Measurements from ENCODE around the gene SVIL.
"Not testable (repeated sequence)": the region's sequence is repeated elsewhere in the genome, so short reads cannot be mapped to it uniquely, and the experiment has no call there.

Gene SVIL

DNA sequence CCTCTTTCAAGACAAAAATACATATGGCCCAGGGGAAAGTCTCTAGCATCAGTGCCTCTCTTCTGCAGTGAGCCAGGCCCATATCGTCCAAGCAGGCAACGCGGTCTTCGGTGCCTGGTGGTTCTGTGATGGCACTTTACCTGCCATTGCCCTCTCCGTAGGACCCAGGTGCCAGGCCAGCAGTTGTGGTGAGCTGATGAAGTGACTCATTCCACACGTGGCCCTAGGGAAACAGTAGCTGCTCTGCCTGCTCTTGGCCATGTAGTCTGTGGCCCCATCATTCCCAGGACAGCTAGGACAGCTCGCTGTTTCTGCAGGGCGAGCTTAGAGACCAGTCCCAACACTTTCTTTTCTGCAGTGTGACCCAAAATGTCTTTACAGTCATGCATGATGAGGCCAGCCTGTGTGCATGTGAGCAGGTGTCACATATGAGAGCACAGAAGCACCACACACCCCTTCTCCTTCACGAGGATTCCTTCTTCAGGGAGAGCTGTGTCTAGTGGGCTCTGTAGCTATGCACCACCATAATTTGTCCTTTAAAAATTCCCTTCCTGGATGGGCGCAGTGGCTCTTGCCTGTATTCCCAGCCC lies 39.0 kb downstream of the SVIL start:
- TF ChIP-seq, protein P1, sequence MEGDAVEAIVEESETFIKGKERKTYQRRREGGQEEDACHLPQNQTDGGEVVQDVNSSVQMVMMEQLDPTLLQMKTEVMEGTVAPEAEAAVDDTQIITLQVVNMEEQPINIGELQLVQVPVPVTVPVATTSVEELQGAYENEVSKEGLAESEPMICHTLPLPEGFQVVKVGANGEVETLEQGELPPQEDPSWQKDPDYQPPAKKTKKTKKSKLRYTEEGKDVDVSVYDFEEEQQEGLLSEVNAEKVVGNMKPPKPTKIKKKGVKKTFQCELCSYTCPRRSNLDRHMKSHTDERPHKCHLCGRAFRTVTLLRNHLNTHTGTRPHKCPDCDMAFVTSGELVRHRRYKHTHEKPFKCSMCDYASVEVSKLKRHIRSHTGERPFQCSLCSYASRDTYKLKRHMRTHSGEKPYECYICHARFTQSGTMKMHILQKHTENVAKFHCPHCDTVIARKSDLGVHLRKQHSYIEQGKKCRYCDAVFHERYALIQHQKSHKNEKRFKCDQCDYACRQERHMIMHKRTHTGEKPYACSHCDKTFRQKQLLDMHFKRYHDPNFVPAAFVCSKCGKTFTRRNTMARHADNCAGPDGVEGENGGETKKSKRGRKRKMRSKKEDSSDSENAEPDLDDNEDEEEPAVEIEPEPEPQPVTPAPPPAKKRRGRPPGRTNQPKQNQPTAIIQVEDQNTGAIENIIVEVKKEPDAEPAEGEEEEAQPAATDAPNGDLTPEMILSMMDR (conservative IDR thresholded peaks at IDR 0.05; ENCODE audit: low read depth, low read length) = no peak
- DNase-seq (ENCODE audit: low read depth) = no peak
- H3K4me3 ChIP-seq (ENCODE audit: low read depth, low read length) = no peak overlapping the region

DNA sequence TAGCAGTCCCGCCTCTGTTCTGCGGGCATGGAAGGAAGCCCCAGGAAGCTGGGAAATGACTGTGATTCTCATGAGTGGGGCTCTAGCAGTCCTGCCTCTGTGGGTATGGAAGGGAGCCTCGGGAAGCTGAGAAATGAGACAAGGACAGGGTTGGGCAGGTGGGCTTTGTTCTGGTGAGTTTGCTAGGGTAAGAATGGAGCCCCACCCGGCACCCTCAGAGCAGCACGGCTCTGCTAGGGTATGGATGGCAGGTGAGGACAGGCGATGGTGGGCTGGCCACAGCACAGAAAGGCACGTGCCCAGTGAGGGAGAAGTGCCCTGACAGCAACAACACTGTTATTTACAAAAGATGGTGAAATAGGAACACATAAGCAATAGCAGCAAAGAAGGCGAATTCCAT lies 39.6 kb downstream of the SVIL start:
- no peak for DNase-seq (ENCODE audit: low read depth)
- H3K4me3 ChIP-seq (ENCODE audit: low read depth, low read length) = no peak overlapping the region
- TF ChIP-seq, protein P1 (conservative IDR thresholded peaks at IDR 0.05; ENCODE audit: low read depth, low read length) = no peak

DNA sequence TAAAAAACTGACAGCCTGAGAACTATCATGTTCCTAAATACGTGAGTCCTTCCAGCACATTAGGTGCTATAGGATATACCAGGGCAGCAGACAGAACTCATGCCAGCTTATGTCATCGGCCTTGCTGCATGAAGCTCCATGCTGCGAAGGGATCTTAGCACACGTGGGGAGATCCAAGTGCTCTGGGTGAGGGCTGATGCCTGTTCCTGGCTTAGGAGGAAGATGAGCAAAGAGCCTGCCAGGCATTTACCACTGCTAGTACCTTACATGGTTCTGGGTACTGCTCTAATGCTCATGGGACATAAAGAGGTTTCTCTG lies 43.2 kb downstream of the SVIL start:
- TF ChIP-seq, protein P1 (conservative IDR thresholded peaks at IDR 0.05; ENCODE audit: low read depth, low read length) = no peak
- DNase-seq (ENCODE audit: low read depth) = no peak
- H3K4me3 ChIP-seq (ENCODE audit: low read depth, low read length) = no peak overlapping the region

DNA sequence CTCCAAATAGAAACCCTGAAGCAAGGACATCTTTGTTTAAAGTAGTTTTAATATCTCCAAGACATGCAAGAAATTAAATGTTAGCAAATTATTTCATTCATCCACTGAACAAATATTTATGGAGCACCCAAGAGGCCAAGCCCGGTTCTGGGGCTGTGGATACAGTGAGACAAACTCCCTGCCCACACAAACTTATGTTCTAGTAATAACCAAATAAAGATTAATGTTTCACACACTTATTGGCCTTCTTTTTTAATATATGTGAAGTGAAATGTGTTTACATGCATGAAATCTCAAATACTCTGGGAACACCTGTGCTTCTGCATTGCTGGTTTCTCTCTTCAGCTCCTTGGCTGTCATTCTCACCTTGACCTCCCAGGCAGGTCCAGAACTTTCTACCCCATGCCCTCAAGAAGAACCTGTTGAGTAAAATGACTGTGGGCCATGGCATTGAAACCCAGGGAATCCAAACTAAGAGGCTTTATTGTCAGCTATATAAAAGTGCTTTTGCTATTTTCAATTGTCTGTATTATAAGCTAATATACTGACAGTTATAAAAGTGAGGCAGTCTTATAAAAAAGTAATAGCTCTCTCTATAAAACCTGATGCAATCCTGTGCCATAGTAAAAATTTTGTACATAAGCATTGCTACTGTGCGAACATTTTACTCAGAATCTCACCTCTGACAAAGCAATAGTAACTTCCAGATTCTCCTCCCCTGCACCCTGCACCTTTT lies 43.7 kb downstream of the SVIL start:
- H3K4me3 ChIP-seq (ENCODE audit: low read depth, low read length) = no peak overlapping the region
- TF ChIP-seq, protein P1 (conservative IDR thresholded peaks at IDR 0.05; ENCODE audit: low read depth, low read length) = no peak
- no peak for DNase-seq (ENCODE audit: low read depth)

DNA sequence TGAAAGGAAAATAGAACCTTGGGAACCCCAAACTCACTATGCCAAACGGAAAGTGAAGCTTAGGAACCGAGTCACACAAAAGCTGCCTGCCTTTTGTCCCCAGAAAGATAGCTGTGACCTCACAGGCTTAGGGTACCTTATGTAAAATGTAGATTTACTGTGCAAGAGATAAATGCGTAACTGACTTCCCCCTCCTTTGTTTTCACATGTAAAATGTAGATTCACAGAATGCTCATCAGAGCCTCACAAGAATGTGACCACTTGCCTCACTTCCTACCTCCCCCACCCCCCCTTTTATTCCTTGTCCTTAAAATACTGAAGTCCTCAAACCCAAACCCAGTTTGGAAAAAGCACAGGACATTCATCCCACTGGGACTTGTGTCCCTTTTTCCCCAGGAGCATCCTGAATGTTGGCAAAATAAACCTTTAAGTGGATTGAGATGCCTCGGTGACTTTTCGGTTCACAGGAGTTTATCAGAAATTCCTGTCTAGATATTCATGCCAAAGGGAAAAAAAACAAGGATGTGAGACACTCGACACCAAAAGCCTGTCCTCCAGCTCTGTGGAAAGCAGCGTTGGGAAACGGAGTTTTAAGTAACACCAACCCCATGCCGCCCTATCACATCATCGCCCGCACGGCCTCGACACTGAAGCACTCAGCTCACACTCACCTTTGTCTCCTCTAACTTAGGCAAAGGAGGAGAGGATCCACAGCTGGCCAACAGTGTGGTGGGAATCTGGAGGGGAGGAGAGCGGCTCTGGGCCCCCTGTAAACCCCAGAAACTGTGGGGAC lies 45.9 kb downstream of the SVIL start:
- peak; percentile 44 for DNase-seq (ENCODE audit: low read depth)
- no peak overlapping the region for H3K4me3 ChIP-seq (ENCODE audit: low read depth, low read length)

DNA sequence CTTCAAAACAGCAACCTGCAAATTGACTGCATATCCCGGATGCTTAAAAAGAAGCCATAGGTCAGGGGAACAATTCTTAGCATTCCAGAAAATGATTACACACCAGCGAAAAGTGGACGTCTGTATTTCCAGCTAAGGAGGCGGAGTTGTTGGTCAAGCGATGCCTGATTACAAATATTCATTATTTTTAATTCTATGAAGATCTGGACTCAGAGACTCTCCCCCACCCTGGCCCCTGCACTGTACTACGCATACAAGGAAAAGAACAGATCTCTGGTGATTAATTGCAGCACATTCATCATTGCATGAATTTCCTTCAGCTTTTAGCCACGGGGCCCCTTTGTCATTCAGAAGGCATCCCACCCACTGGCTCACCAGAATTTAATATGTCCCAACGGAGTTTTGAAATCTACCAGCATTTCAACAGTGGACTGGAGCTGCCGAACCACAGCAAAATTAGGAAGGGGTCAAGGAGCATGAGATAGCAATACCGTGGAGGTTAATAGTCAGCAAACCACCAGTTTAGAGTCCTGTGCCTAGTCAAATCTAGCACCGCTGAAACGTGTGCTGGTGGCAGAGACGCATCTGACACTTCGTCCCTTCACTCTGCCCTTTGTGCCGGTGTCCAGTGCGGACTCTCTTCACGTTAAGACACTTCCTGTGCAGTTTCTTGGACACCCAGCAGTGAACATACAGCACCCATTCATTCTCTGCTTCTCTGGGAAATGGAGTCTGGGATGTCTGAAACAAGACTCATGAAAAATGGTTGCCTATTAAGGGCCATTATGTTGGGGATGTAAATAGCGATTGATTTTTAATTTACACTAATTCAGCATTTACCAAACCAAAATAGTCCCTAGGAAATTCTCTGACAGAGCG lies 46.8 kb downstream of the SVIL start:
- peak; percentile 69 for DNase-seq (ENCODE audit: low read depth)
- H3K4me3 ChIP-seq (ENCODE audit: low read depth, low read length) = not testable (repeated sequence)

More for the DNA sequence above, 45.9 kb downstream of the SVIL start:
- TF ChIP-seq, protein P1 (conservative IDR thresholded peaks at IDR 0.05; ENCODE audit: low read depth, low read length) = no peak

DNA sequence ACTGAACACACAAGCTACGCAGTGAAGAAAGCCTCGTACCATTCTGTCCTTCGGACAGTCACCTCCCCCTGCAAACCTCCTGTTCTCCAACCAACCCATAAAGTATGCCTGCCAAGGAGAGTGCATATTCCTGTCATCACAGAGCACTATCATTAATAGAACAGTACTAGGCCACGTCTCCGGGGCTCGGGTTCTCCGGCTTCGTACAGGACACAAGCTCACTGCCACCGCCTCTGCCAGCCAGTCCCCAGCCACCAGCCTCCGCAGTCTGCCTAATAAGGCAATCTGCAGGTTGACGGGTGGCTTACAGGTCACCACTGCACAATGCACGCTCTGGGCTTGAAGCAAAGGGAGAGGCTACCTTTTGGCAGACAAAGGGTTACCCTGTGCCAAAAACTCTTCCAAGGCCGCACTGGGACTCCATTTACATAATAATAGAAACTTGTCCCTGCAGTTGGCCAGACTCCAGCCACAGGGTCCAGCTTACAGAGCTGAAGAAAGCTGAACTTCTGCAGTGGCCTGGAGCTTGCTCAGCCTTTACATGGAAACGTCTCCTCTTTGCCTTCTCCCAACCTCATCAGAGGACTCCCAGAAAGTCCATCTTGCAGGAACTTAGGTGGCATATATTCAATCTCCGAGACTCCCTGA lies 47.5 kb downstream of the SVIL start:
- not testable (repeated sequence) for H3K4me3 ChIP-seq (ENCODE audit: low read depth, low read length); DNase-seq (ENCODE audit: low read depth)
